Vagina (tissue), 2 donors: Measurements from ENCODE around the gene RNF166.

Experiments used
- POLR2A ChIP-seq, 2 donors: fragments of 450-650 bp; IDR thresholded peaks; one replicate each; pipeline ENCODE4 v1.6.1; 2017; ENCODE audit warnings: antibody characterized with exemption in 2 of 2, mild to moderate bottlenecking in 2 of 2, moderate library complexity in 2 of 2
- POLR2AphosphoS5 ChIP-seq, 2 donors: sonication (generic); formaldehyde crosslinking; IDR thresholded peaks; one replicate each; pipeline ENCODE4 v1.9.0; 2017; ENCODE audit warnings: antibody characterized with exemption in 2 of 2, mild to moderate bottlenecking in 2 of 2, low read depth in 1 of 2; ENCODE audit not compliant: insufficient read depth in 1 of 2
- TF ChIP-seq, protein P1 (sequence below), 3 experiments: fragments of 450-650 bp in 2 of 3; fragments of 200-600 bp in 1 of 3; sonication (generic) in 1 of 3; IDR thresholded peaks; one replicate each; pipeline ENCODE4 v1.5.1; 2017 to 2019; ENCODE audit warnings: antibody characterized with exemption in 3 of 3, mild to moderate bottlenecking in 2 of 3, moderate library complexity in 2 of 3

- TF ChIP-seq, protein P1, sequence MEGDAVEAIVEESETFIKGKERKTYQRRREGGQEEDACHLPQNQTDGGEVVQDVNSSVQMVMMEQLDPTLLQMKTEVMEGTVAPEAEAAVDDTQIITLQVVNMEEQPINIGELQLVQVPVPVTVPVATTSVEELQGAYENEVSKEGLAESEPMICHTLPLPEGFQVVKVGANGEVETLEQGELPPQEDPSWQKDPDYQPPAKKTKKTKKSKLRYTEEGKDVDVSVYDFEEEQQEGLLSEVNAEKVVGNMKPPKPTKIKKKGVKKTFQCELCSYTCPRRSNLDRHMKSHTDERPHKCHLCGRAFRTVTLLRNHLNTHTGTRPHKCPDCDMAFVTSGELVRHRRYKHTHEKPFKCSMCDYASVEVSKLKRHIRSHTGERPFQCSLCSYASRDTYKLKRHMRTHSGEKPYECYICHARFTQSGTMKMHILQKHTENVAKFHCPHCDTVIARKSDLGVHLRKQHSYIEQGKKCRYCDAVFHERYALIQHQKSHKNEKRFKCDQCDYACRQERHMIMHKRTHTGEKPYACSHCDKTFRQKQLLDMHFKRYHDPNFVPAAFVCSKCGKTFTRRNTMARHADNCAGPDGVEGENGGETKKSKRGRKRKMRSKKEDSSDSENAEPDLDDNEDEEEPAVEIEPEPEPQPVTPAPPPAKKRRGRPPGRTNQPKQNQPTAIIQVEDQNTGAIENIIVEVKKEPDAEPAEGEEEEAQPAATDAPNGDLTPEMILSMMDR (IDR thresholded peaks at IDR 0.05): no peak
- TF ChIP-seq POLR2A (IDR thresholded peaks at IDR 0.05) (no peak), POLR2AphosphoS5 (IDR thresholded peaks at IDR 0.05; ENCODE audit: insufficient read depth in 1 of 2, low read depth in 1 of 2) (no peak)
These were observed 4.3 kb upstream of the RNF166 start for GRCh38 chr16:88710556-88710955.
